Uterus (tissue), 2 donors: ENCODE results near the gene HOXA13.

Experiments used
- POLR2A ChIP-seq, 2 donors: fragments of 450-650 bp; IDR thresholded peaks; one replicate each; pipeline ENCODE4 v1.6.1; 2016; ENCODE audit warnings: antibody characterized with exemption in 2 of 2, mild to moderate bottlenecking in 1 of 2, moderate library complexity in 1 of 2
- TF ChIP-seq, protein P1 (sequence below), 4 experiments: fragments of 200-600 bp in 2 of 4; fragments of 450-650 bp in 2 of 4; sonication (generic) in 2 of 4; IDR thresholded peaks; one replicate each; pipeline ENCODE4 v1.5.1; 2016 to 2019; ENCODE audit warnings: antibody characterized with exemption in 4 of 4, mild to moderate bottlenecking in 2 of 4, moderate library complexity in 1 of 4

DNA sequence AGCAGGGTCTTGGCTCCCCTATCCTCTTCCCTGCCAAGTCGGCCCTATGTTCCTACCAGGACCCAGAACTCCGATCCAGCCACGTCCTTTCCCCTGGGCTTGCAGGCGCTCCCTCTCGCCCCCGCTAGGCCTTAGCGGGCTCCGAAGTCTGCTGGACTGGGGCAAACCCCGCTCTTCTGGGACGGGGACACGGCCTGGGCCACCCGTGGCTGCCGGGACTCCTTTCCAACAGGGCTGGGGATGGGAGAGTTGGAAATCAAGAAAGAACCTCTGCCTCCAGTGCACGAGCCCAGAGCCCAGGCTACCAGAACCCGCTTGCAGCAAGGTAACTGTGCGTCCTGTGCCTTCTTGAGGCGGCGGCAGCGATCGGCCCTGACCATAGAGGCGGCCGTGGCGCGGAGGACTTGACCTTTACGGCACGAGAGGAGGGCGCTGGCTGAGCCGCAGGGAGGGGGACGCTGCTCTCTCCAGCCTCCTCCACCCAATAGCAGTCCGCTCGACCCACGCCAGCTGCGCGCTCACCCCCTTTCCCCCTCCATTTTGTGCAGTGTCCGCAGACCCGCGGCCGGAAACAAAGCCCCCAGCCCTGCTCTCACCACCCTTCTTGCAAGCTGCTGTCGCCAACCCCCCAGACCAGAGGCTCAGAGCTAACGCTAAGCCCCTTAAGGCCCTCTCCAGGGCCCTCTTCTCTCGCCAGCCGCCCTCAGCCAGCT, 7.9 kb downstream of the HOXA13 start:
- TF ChIP-seq, protein P1, sequence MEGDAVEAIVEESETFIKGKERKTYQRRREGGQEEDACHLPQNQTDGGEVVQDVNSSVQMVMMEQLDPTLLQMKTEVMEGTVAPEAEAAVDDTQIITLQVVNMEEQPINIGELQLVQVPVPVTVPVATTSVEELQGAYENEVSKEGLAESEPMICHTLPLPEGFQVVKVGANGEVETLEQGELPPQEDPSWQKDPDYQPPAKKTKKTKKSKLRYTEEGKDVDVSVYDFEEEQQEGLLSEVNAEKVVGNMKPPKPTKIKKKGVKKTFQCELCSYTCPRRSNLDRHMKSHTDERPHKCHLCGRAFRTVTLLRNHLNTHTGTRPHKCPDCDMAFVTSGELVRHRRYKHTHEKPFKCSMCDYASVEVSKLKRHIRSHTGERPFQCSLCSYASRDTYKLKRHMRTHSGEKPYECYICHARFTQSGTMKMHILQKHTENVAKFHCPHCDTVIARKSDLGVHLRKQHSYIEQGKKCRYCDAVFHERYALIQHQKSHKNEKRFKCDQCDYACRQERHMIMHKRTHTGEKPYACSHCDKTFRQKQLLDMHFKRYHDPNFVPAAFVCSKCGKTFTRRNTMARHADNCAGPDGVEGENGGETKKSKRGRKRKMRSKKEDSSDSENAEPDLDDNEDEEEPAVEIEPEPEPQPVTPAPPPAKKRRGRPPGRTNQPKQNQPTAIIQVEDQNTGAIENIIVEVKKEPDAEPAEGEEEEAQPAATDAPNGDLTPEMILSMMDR (IDR thresholded peaks at IDR 0.05): no peak
- peak in 1 of 2 donors; percentile 24 for TF ChIP-seq POLR2A (IDR thresholded peaks at IDR 0.05)
